Stimulated activated CD8-positive, alpha-beta memory T cell treated with anti-CD3 and anti-CD28 coated beads, Interleukin-7, amount 100 ng/mL, for 4 hours (primary cell): ENCODE results near the gene PNKD.
A peak's percentile ranks its signal among the peaks of the same experiment; 100 is the strongest.

Experiments used
- DNase-seq, 2 donors: peaks; one replicate each; pipeline ENCODE4 v3.0.0-alpha.2; 2020; ENCODE audit warnings: low read depth in 2 of 2

Gene PNKD

DNA sequence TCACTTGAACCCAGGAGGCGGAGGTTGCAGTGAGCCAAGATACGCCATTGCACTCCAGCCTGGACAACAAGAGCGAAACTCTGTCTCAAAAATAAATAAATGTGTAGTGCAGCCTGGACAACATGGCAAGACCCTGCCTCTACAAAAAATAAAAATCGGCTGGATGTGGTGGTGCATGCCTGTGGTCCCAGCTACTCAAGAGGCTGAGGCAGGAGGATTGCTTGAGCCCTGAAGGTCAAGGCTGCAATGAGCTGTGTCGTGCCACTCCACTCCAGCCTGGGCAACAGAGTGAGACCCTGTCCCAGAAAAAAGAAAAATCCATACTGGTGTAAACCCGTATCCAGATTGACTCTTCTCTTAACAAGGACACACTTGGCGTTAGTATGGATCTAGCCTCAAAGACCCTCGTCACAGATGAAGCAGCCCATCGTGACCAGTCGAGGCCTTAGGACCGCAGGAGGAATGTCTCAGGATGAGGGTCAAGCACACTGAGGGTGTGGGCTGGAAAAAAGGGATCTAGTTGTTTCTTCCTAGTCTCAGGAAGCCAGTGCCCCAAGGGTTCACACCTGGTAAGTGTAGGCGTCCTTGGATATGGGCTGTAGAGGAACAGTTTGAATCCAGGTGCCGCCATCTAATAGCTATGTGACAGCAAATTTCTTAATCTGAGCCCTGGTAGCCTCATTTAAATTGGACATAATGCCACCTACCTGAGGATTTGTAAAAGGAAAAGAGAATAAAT lies 13.5 kb upstream of the PNKD start:
- no peak for DNase-seq

DNA sequence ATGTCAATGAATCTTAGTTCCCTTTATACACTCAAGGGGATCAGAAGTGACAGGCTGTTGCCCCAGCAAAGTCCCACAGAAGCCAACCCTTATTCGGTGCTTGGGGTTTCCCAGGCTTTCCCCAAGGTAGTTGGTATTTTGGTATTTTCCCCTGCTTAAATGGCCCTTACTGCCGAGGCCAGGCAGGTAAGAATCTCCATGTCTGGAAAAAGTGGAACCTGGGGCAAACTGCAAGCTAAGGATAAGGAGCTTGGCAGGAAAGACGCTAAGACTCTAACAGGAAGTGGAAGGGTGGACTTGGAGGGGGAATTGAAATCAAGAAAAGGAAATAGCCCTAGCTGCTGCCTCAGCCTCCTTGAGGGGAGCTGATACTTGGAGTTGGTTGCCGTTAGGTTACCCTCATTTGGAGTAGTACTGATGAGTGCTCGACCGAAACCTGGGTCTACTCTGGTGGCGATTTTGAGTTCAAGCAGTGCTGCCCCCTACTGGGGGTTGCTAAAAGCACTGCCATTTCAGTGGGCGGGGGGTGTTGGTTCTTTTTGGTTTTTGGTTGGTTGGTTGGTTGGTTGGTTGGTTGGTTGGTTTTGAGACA lies 12.8 kb upstream of the PNKD start:
- peak; percentile 38 to 42 for DNase-seq

DNA sequence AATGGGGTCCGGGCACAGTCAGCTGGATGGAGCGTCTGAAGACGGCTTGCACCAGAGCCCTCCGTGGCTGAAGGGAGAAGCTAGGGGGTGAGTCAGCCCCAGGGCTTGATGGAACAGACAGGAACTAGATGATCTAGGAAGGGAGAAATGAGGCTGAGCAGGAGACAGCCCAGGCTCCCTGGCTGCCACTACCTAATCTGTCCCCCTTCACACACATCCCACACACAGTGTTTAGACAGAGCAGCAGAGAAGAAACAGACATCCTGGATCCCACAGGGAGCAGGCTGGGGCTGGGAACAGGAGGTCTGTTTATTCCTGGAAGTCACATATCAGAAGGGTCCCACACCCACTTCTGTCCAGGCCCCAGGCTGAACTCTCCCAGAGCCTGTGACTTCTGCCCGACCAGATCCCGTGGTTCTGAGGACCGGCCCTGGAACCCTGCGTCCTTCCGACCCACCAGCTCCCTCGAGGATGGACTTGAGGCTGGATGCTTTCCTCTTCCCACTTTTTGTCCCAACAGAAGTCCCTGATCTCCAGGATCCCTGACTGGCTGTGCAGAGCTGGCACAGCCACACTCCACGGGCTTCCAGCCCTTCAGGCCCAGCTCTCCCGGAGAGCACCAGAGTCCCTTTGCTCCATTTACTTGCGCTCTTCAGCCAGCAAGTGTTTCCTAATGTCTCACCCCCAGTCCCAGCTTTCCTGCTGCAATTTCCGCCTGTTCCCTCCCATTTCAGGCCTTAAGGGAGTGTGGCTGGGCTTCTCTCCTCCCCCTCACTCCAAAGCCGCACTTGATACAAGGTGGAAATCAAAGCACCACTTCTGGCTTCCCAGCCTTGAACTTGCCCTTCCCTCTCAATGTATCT lies 11.0 kb upstream of the PNKD start:
- no peak for DNase-seq

DNA sequence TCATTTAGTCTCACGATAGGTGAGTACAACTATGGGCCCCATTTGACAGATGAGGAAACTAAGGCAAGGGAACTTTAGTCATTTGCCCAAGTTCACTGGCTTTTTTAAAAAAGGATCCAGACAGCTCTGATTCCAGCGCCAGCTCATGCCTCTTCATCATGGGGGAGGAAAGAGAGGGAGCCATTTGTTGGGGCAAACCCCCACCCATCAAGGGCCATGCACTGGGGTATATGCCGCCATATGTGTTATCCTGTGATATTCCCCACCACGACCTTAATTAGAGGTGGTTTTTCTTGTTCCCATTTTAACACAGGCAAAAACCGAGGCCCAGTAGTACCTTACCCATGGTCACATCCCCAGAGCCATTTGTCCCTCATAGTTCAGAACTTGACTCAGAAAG lies 10.2 kb upstream of the PNKD start:
- no peak for DNase-seq

DNA sequence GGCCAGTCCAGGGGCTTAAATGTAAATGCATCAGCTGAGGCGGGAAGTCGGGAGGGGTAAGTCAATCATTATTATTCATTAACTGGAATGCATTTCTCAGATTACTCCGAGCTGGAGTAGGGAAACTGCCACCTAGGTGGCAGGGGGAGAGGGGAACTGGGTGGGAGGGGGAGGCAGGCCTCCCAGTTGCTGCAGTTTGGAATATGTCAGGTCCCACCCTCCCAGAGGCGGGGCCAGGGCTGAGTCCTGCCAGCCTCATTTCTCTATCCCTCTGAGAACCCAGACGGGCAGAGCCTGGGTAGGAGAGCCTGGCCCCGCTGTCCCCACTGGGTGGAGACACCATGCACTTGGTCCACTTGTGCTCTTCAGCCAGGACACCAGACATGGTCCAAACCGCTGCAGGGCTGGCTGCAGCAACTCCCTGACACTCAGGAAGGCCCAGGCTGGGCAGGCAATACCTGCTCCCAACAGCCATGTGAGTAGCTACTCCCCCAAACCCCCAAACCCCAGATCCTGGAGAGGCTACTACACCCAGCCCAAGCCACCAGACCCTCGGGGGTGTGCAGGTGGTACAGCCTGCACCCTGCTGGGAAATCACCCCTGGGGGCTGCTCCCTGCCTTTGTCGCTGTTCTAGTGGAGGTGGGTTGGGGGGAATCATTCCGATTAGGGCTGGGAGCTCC lies 9.4 kb upstream of the PNKD start, which contains the start of gene GPBAR1:
Gene GPBAR1, plus strand, starts transcription at position 274 of the 681 bp plus-strand sequence. CDS start 1,710 bp downstream, outside the sequence.
- DNase-seq: no peak

DNA sequence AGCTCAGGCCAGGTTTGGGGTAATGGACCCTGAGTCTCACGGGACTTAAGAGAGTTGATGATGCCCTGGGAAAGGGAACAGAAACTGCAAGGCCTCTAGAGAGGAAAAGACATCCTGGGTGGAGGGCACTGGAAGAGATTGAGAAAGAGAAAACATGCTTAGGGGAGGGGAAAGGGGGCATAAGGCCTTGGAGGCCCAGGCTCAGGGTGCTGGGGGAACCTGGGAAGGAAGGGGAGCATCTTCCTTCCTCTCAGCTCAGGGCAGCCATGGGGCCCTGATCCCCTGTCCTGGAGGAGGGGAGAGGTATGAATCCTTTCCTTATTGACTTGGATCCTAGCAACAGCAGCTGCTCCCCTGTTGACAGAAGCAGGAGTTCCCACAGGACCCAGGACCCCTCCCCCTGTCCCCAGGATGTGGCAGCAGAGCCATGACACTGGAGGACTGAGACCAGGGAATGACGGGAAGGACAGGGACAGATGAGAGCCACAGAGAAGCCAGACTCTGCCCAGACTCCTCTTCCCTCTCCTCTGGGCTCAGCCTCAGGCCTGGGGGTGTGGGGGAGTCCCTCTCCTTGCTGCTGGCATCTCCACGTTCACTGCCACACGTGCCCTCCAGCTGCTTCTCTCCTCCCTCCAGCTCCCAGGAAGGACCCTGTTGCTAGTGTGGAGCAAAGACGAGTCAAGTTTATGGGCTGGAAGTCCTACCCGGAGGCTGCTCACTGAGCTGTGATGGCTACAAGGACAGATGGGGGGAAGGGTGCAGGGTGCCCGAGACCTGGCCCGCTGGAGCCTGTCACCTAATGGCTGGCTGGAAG lies 8.7 kb upstream of the PNKD start:
- DNase-seq: no peak

DNA sequence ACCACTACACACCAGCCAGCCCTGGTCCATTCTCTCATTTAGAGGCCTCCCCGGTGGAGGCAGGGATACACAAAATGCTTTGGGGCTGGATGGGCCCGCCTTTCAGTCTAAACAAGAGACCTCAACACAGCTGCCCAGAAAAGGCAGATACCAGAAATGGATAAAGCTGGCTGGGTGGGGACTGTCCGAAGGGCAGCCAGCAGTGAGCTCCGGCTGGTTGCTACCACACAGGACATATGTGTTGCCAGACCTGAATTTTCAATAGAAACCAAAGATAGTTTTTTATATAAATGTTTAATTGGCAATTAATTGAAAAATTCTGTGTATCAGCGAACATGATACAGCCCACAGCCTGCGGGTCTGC lies 8.1 kb upstream of the PNKD start:
- no peak for DNase-seq

DNA sequence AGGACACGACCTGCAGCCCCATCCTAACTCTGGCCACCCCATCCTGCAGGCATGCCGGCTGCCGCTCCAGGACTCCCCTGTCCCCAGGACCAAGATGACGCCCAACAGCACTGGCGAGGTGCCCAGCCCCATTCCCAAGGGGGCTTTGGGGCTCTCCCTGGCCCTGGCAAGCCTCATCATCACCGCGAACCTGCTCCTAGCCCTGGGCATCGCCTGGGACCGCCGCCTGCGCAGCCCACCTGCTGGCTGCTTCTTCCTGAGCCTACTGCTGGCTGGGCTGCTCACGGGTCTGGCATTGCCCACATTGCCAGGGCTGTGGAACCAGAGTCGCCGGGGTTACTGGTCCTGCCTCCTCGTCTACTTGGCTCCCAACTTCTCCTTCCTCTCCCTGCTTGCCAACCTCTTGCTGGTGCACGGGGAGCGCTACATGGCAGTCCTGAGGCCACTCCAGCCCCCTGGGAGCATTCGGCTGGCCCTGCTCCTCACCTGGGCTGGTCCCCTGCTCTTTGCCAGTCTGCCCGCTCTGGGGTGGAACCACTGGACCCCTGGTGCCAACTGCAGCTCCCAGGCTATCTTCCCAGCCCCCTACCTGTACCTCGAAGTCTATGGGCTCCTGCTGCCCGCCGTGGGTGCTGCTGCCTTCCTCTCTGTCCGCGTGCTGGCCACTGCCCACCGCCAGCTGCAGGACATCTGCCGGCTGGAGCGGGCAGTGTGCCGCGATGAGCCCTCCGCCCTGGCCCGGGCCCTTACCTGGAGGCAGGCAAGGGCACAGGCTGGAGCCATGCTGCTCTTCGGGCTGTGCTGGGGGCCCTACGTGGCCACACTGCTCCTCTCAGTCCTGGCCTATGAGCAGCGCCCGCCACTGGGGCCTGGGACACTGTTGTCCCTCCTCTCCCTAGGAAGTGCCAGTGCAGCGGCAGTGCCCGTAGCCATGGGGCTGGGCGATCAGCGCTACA lies 7.4 kb upstream of the PNKD start:
- no peak for DNase-seq

DNA sequence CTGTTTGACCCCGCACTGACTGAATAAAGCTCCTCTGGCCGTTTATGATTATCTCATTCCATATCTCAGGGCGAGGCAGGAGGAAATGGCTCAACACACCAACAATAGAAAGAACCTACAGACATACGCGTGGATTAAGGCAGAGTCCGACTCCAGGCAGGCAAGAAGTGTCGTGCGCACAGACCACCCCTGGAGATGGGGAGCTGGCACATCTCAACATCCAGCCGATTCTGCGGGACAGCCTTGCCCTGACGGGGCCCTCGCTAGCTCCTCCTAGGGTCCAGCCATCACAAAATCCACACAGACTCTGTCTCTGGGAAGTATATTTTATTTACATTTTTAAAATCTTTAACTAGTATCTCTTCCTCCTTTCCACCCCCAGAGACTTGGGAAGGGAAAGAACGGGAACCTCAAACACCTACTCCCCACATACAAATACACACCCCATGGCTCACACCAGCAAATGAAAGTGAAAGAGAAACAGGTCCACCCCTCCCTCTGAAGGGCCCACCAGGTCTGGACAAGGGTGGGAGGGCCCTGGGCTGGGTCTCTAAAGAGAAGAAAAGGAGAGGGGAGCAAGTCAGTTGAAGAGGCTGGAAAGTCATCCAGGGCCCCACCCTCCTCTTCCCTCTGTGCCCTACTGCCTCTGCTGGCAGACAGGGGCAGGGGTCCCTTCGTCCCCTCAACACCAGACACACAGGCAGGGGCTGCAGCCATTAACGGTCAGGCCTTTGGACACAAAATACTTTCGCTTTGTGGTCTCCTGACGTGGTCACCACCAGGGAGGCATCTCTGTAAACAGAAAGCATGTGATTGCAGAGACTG lies 6.3 kb upstream of the PNKD start:
- DNase-seq: no peak

DNA sequence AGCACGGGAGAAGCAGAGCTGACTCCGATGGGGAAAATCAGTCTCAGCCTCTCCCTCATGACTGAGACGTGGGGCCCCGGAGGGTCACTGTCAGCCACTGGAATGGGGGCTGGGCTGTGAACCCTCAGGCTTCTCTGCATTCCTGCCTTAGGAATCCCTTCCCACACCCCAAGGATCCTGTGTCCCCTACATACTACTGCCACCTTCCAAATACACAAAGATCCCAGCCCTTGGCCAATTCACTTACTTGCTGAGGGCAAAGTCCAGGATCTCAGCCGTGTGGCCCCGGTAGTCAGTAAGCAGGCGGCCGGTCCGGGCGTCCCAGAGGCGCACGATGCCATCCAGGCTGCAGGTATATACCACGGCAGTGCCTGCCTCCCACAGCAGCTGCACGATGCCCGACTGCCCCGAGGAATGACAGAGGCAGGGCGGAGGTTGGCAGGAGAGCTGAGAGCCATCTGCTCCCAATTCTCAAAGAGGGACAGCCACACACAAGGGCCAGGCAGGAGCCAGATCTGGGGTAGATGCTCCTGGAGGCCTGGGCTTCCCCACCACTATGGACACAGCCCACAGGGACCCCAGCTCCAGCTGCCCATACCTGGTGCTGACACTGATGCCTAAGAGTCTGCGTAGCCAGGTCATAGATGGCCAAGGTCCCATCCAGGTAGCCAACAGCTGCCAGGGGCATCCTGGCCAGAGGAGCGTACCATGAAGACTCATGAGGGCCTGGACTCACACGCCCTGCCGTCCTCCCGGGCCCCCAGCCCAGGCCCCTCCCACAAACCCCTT lies 5.4 kb upstream of the PNKD start:
- DNase-seq: no peak

DNA sequence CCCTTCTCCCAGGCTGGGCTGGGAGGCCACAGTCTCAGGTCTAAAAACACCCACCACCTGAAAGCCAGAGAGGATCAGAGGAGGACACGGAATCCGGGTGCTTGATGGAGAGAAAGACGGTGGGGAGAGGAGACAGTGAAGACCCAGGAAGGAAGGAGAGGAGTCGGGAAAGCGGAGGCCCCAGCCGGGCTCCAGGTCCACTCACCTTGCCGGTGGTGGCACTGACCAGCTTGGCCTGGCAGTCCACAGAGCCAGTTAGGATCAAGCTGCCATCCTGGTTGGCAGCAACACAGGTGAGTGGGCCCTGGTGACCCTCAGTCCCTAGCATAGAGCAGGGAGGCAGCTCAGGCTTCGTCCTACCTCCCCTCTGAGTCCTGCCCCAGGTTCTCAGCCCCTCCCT lies 4.7 kb upstream of the PNKD start:
- no peak for DNase-seq

DNA sequence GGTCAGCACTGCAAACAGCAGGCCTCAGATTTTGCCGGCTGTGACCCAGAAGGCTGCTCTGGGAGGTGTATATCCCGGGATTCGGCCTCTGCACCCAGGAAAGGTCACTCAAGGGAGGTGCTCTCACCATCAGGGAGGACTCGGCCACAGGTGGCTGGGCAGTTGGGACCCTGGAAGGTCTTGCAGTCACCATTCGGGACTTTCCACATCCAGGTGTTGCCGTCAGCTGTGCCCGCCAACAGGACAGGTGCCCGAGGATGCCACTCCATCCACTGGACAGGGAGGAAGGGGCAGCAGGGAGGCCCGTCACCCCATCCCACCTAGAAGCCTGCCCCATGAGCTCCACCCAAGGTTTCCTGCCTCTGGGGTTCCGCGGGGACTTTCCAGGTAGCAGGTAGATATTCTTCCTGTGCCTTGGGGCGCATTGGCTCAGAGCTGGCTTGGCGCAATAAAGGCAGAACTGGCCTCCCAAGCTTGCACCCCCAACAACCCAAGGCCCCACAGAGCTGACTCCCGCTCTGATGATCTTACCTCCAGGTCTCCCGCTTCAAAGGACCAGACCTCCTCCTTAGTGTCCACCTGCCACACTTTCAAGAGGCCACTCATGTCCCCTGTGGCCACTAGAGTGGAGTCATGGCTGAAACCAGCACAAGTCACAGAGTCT lies 3.9 kb upstream of the PNKD start:
- DNase-seq: no peak

DNA sequence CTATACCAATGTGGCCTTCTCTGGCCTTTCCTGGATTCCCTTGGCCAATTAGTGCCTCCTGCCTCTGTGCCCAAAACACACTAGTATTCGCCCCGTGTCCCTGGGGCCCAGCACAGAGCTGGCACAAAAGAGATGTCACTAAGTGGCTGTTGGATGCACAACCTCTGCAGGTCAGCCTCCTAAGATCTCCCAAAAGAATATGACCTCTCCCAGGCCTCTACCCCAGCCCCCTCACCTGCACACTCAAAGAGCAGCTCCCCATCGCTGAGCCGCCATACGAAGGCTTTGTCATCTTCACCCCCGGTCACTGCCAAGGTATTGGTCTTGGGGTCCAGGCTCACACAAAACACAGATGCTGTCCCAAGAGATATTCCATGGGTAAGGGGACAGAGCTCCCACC lies 3.1 kb upstream of the PNKD start:
- no peak for DNase-seq

DNA sequence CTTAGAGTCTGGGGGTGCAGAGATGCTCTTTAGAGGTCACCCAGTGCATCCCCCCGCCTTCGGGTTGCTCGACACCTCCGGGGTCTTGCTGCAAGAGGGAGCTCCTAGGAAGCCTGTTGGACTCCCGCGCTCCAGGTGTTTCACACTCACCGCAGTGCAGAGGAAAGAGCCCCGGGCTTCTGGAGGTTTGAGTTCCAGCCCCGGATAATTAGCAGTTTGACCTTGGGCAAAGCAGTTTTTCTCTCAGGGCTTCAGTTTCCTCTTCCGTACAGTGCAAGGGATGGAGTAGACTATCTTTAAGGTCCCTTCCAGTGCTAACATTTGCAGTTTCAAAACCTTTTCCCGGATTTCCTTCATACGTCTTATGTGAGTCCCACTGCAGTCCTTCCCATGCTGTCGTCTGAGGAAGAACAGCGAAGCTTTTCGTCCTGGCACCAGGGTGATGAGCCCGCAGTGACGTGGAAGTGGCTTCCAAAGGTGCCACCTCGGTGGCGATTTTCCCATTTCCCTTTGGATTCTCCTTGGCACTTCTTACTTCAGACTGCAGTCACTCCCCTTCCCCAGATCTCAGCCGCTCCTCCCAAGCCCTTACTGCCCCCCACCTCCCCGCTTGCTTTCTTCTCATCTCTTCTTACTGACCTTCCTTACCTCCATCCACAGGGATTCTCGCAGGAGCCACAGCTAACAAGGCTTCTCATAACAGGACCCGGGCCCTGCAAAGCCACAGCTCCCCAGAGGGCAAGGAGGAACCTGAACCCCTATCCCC lies 585 bp downstream of the PNKD start:
- DNase-seq: no peak

DNA sequence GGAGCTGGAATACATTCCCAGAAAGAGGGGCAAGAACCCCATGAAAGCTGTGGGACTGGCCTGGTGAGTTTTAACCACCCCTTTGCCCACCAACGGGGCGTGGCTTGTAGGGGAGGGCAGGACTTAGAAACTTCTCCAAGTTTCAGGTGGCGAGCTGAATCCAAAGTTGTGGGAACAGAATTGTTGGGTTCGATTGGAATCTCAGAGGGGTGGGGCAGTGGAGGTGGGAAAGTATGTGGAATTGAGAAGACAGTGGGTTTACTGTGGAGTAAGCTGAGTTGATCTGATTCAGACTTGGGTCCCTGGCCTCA lies 1.1 kb downstream of the PNKD start:
- no peak for DNase-seq

DNA sequence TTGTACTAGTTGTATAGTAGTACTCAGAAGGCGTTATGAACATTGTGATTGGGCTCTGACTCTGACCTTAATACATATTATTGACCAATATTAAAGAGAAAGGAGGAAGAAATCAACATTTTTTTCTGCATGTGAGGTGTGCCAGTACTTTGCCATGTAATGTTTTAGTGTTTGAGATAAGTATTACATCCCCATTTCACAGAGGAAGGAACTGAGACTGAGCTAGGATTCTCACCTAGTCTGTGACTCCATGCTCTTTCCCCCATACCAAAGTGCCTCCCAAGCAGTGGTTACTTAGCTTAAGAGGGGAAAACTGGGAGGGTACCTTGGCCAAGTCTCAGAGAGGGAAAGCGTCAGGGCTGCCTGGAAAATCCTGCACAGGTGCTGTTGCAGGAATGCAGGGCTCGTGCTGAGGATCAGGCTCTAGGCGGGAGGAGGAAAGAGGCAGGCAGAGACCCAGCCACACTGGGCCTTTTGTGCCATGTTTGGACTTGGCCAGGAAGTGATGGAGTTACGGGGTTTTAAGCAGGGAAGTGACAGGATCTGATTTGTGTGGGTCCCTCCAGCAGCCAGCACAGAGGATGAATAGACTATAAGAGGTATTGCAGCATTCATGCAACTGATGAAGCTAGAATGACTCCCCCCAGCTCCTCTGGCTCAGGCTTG lies 1.7 kb downstream of the PNKD start:
- no peak for DNase-seq
